Endothelial cell (in vitro differentiated cells): Measurements from ENCODE around the gene KCNMA1. TPM values are rescaled to one million over a fixed set of nuclear protein-coding genes. Genes with fewer than 3 reads are reported as not detected.

Experiments used
- DNase-seq: peaks from one replicate; pipeline ENCODE4 v3.0.0; 2021; ENCODE audit warnings: low spot score
- H3K27ac Mint-ChIP-seq: one replicate; pipeline ENCODE4 v1.8.0; 2021; ENCODE audit warnings: mixed read lengths, inconsistent platforms; ENCODE audit not compliant: unreplicated experiment
- H3K27me3 Mint-ChIP-seq: one replicate; pipeline ENCODE4 v1.8.0; 2021; ENCODE audit warnings: mild to moderate bottlenecking, moderate library complexity, mixed read lengths, inconsistent platforms; ENCODE audit not compliant: unreplicated experiment
- H3K36me3 Mint-ChIP-seq: one replicate; pipeline ENCODE4 v1.8.0; 2021; ENCODE audit warnings: mild to moderate bottlenecking, low read depth, mixed read lengths, inconsistent platforms; ENCODE audit not compliant: unreplicated experiment
- H3K4me1 Mint-ChIP-seq: one replicate; pipeline ENCODE4 v1.8.0; 2021; ENCODE audit warnings: mild to moderate bottlenecking, mixed read lengths, inconsistent platforms; ENCODE audit not compliant: unreplicated experiment
- H3K4me3 Mint-ChIP-seq: one replicate; pipeline ENCODE4 v1.8.0; 2021; ENCODE audit warnings: mild to moderate bottlenecking, mixed read lengths, inconsistent platforms; ENCODE audit not compliant: unreplicated experiment
- H3K9me3 Mint-ChIP-seq: one replicate; pipeline ENCODE4 v1.8.0; 2021; ENCODE audit warnings: mixed read lengths, inconsistent platforms; ENCODE audit not compliant: unreplicated experiment
- CTCF ChIP-seq: fragments of 200-600 bp; sonication (generic); IDR thresholded peaks from one replicate; pipeline ENCODE4 v1.5.0; 2021; ENCODE audit warnings: antibody characterized with exemption; ENCODE audit not compliant: unreplicated experiment
- total RNA-seq: library from RNA; stranded (reverse); fragmentation: NEBNext Ultra II Directional; extraction: Animal tissue kit (Norgen Biotek cat#: 25700); gene quantifications from one replicate; pipeline ENCODE4 v1.2.1, GENCODE V29; 2021; ENCODE audit not compliant: unreplicated experiment

Gene KCNMA1
- total RNA-seq, 1 donor from 2014 or later: 5.1 TPM

- Mint-ChIP-seq H3K27ac (no peak overlapping the region), H3K4me3 (no peak overlapping the region), H3K27me3 (peaks cover 2% of the 10 kb centered on the region), H3K36me3 (no peaks in the 10 kb centered on the region), H3K4me1 (peaks cover 14% of the 10 kb centered on the region), H3K9me3 (no peaks in the 10 kb centered on the region)
- no peak for DNase-seq
- TF ChIP-seq CTCF: no peak
Measured at GRCh38 chr10:77138541-77138940, 499.1 kb downstream of the KCNMA1 start.

GRCh38 chr10:77135555-77135954 is 502.1 kb downstream of the KCNMA1 start:
- Mint-ChIP-seq H3K4me3 (no peak overlapping the region), H3K4me1 (peaks cover 13% of the 10 kb centered on the region), H3K27me3 (peaks cover 2% of the 10 kb centered on the region), H3K27ac (no peak overlapping the region), H3K36me3 (no peaks in the 10 kb centered on the region), H3K9me3 (no peaks in the 10 kb centered on the region)
- TF ChIP-seq CTCF: no peak
- no peak for DNase-seq

GRCh38 chr10:77131214-77131613 is 506.4 kb downstream of the KCNMA1 start:
- Mint-ChIP-seq H3K4me1 (peaks cover 5% of the 10 kb centered on the region), H3K27me3 (no peaks in the 10 kb centered on the region), H3K4me3 (no peak overlapping the region), H3K36me3 (no peaks in the 10 kb centered on the region), H3K27ac (no peak overlapping the region), H3K9me3 (no peaks in the 10 kb centered on the region)
- DNase-seq: no peak
- no peak for TF ChIP-seq CTCF

GRCh38 chr10:77127243-77127642 is 510.4 kb downstream of the KCNMA1 start:
- Mint-ChIP-seq H3K27me3 (no peaks in the 10 kb centered on the region), H3K9me3 (no peaks in the 10 kb centered on the region), H3K36me3 (no peaks in the 10 kb centered on the region), H3K27ac (no peak overlapping the region), H3K4me3 (no peak overlapping the region), H3K4me1 (peaks cover 5% of the 10 kb centered on the region)
- no peak for DNase-seq
- no peak for TF ChIP-seq CTCF

- Mint-ChIP-seq H3K27ac (no peak overlapping the region), H3K4me3 (no peak overlapping the region), H3K9me3 (no peaks in the 10 kb centered on the region), H3K27me3 (no peaks in the 10 kb centered on the region), H3K36me3 (no peaks in the 10 kb centered on the region), H3K4me1 (peaks cover 2% of the 10 kb centered on the region)
- TF ChIP-seq CTCF: no peak
- DNase-seq: no peak
Measured at GRCh38 chr10:77125231-77125630, 512.4 kb downstream of the KCNMA1 start.
